SK-N-SH (cell line): ENCODE data around the gene TIMM22.

ENCODE experiments used
- CHD2 ChIP-seq: fragments of 150-350 bp; IDR thresholded peaks from 2 replicates; pipeline ENCODE4 v1.6.1; 2018; ENCODE audit warnings: low read length; ENCODE audit not compliant: partially characterized antibody
- CTCF ChIP-seq: fragments of 200-600 bp; sonication (generic); IDR thresholded peaks from 2 replicates; pipeline ENCODE4 v1.6.1; 2017; ENCODE audit warnings: antibody characterized with exemption, mild to moderate bottlenecking, moderate library complexity
- EP300 ChIP-seq, 2 experiments: IDR thresholded peaks; 2 replicates each; pipeline versions ENCODE4 v1.4.0 to v1.6.1; 2012; ENCODE audit warnings: borderline replicate concordance in 1 of 2, low read depth in 1 of 2, low read length in 1 of 2
- EZH2phosphoT487 ChIP-seq: fragments of 200-600 bp; sonication (generic); IDR thresholded peaks from 2 replicates; pipeline ENCODE4 v1.6.1; 2017; ENCODE audit warnings: low read depth, mixed run types, mild to moderate bottlenecking, antibody characterized with exemption, moderate library complexity, borderline replicate concordance
- FOSL2 ChIP-seq: IDR thresholded peaks from 2 replicates; pipeline ENCODE4 v1.4.0; 2012; ENCODE audit warnings: low read depth, mild to moderate bottlenecking, moderate library complexity, borderline replicate concordance
- GATA2 ChIP-seq: sonication (generic); formaldehyde crosslinking; IDR thresholded peaks from 2 replicates; pipeline ENCODE4 v1.5.0; 2020; ENCODE audit warnings: mild to moderate bottlenecking, missing genetic modification reagents
- JUND ChIP-seq: IDR thresholded peaks from 2 replicates; pipeline ENCODE4 v1.4.0; 2012
- MAX ChIP-seq: IDR thresholded peaks from 2 replicates; pipeline ENCODE4 v1.4.0; 2012; ENCODE audit warnings: low read depth
- MEF2A ChIP-seq: IDR thresholded peaks from 2 replicates; pipeline ENCODE4 v1.4.0; 2012; ENCODE audit warnings: low read depth, borderline replicate concordance
- POLR2AphosphoS5 ChIP-seq: IDR thresholded peaks from 2 replicates; pipeline ENCODE4 v1.6.1; 2012; ENCODE audit warnings: low read depth, low read length
- RAD21 ChIP-seq: IDR thresholded peaks from 2 replicates; pipeline ENCODE4 v1.6.1; 2012; ENCODE audit warnings: mild to moderate bottlenecking, low read length
- RFX5 ChIP-seq: IDR thresholded peaks from 2 replicates; pipeline ENCODE4 v1.6.1; 2012; ENCODE audit warnings: mild to moderate bottlenecking, improper control_type of control experiment, low read length

GRCh38 chr17:948284-948852, 48.6 kb upstream of the TIMM22 start:
- TF ChIP-seq MAX (no peak), FOSL2 (no peak), CTCF (no peak), MEF2A (no peak), RAD21 (no peak), EP300 (IDR thresholded peaks at IDR 0.05; ENCODE audit: borderline replicate concordance in 1 of 2, low read depth in 1 of 2, low read length in 1 of 2) (no peak), CHD2 (no peak), POLR2AphosphoS5 (no peak), EZH2phosphoT487 (no peak), JUND (no peak), RFX5 (no peak), GATA2 (CRISPR knock-in tag) (no peak)
